Pancreas (tissue), 10 donors: ENCODE data around the gene B3GALT2. TPM values are rescaled to one million over a fixed set of nuclear protein-coding genes. Genes with fewer than 3 reads are reported as not detected.

Experiments used
- ATAC-seq, 4 donors: fragments of 200-7000 bp; cut with Tn5 transposase; one replicate each; pipeline versions ENCODE4 v1.8.0 to v1.9.1; 2020; ENCODE audit warnings: mild to moderate bottlenecking in 4 of 4, moderate library complexity in 4 of 4
- DNase-seq, 6 donors: peaks; one replicate each; pipeline ENCODE4 v3.0.0-alpha.2; 2020
- FAIRE-seq: peaks from 2 replicates; lab custom pipeline; 2012; peaks lifted over from hg19 to GRCh38; lab: Jason Lieb, UNC
- H3K27ac ChIP-seq, 4 donors: fragments of 200-600 bp; sonication (generic); 1 replicate in 3 of 4; 2 replicates in 1 of 4; pipeline versions ENCODE4 v1.5.0 to v1.8.0; 2020
- H3K27me3 ChIP-seq, 4 donors: fragments of 200-600 bp; one replicate each; pipeline ENCODE4 v1.8.0; 2021
- H3K36me3 ChIP-seq, 3 donors: fragments of 200-600 bp; sonication (generic) in 1 of 3; one replicate each; pipeline versions ENCODE4 v1.5.0 to v1.8.0; 2020 to 2021
- H3K4me1 ChIP-seq, 3 donors: fragments of 200-600 bp; one replicate each; pipeline ENCODE4 v1.8.0; 2021
- H3K4me3 ChIP-seq, 4 donors: fragments of 200-600 bp; sonication (generic) in 2 of 4; one replicate each; pipeline versions ENCODE4 v1.5.0 to v1.8.0; 2020 to 2021
- H3K9me3 ChIP-seq, 4 donors: fragments of 200-600 bp; one replicate each; pipeline ENCODE4 v1.8.0; 2021
- WGBS, 2 donors: extraction: QIAGEN DNeasy Blood & Tissue Kit; methylation state at CpG; one replicate each; pipeline ENCODE4 v1.1.7; 2013; 5-methylcytosine and 5-hydroxymethylcytosine counted together
- intact Hi-C, 3 donors: fragments of 100-400 bp; cut with DNase I; formaldehyde crosslinking; loops; one replicate each; pipeline versions ENCODE4 v1.11.1 to v1.14.2; 2022
- polyA plus RNA-seq, 2 donors: library from polyadenylated mRNA; stranded (reverse); fragments of 200-250 nt; gene quantifications; one replicate each; pipeline ENCODE4 v1.2.3, GENCODE V29; 2013
- total RNA-seq, 6 donors: library from RNA; stranded (reverse); fragmentation: NEBNext Ultra II Directional in 4 of 6; extraction: Animal tissue kit (Norgen Biotek cat#: 25700) in 4 of 6; gene quantifications; one replicate each; pipeline versions ENCODE4 v1.2.1 to v1.2.4, GENCODE V29; 2021 to 2023
- TF ChIP-seq, protein P1 (sequence below), 4 donors: fragments of 200-600 bp; sonication (generic) in 3 of 4; IDR thresholded peaks; one replicate each; pipeline versions ENCODE4 v1.5.0 to v1.8.0; 2021; ENCODE audit warnings: antibody characterized with exemption in 4 of 4
- donor health status: healthy with polysubstance abuse.
- donor health status: DM: no; HTN: no; CAD: no; lungs with moderate emphysema.
- donor health status: DM: no; HTN: no; CAD: no.
- donor health status: control.
- donor health status: control.
- donor health status: Bipolar disorder and iron deficiency.
- donor health status: DM: yes; HTN: yes; CAD: no.
- donor health status: DM: no; HTN: no; CAD: no.
- donor health status: DM: no; HTN: no; CAD: no.
- donor health status: DM: yes; HTN: yes; CAD: no.

The B3GALT2 gene
- total and polyA plus RNA-seq, 8 donors, result 0.20 to 0.99 (median 0.34) TPM

DNA sequence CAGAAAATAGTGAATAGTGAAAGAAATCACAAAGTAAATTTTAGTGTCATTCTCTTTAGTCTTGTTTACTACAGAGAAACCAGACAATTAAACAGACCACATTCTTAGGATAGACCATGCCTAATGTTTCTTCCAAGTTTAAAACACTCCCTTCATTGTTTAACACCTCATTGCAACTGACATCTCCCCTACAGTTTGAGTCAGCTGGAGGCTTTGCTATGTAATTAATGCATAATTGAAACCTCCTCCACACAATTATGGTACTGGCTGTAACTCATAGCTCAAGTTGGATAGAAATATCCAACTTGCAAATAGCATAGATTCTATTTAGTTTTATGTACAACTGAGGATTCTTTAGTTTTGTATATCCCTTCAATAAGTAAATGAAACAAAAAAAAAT, 35.2 kb upstream of the B3GALT2 start:
- intact Hi-C loops, result no loop called here
- FAIRE-seq (no peak), DNase-seq (no peak), ATAC-seq (no peak)
- H3K36me3 ChIP-seq, result peaks cover 0 to 3% (median 0%) of the 10 kb centered on the region in 3 donors
- H3K4me1 ChIP-seq, result no peaks in the 10 kb centered on the region
- no peak overlapping the region for H3K27ac ChIP-seq
- H3K9me3 ChIP-seq, result no peaks in the 10 kb centered on the region
- no peaks in the 10 kb centered on the region for H3K27me3 ChIP-seq
- TF ChIP-seq, protein P1, sequence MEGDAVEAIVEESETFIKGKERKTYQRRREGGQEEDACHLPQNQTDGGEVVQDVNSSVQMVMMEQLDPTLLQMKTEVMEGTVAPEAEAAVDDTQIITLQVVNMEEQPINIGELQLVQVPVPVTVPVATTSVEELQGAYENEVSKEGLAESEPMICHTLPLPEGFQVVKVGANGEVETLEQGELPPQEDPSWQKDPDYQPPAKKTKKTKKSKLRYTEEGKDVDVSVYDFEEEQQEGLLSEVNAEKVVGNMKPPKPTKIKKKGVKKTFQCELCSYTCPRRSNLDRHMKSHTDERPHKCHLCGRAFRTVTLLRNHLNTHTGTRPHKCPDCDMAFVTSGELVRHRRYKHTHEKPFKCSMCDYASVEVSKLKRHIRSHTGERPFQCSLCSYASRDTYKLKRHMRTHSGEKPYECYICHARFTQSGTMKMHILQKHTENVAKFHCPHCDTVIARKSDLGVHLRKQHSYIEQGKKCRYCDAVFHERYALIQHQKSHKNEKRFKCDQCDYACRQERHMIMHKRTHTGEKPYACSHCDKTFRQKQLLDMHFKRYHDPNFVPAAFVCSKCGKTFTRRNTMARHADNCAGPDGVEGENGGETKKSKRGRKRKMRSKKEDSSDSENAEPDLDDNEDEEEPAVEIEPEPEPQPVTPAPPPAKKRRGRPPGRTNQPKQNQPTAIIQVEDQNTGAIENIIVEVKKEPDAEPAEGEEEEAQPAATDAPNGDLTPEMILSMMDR (IDR thresholded peaks at IDR 0.05), result no peak
- H3K4me3 ChIP-seq, result no peak overlapping the region

DNA sequence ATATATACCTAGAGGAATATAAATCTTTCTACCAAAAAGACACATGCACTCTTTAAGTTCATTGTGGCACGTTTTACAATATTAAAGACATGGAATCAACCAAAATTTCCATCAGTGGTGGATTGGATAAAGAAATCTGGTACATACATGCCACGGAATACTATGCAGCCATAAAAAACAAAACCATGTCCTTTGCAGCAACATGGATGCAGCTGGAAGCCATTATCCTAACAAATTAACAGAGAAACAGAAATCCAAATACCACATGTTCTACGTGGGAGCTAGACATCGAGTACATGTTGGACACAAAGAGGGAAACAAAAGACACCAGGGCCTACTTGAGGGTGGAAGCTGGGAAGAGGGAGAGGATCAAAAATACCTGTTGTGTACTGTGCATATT, 33.0 kb upstream of the B3GALT2 start:
- FAIRE-seq (no peak), ATAC-seq (no peak)
- intact Hi-C loops, result no loop called here

DNA sequence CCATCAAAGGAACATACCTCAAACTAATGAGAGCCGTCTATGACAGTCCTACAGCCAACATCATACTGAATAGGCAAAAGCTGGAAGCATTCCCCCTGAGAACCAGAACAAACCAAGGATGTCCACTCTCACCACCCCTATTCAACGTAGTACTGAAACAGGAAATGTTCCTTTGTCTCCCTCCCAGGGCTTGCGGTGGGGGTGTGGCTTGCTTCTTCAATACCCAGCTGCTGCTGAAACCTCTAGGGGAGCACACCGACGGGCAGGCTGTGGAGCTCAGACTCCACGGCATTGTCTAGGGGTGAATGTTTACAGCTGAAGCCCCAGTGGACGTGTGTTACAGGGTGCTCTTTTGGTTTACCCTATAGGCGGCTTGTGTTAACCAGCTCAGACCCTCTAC, 30.5 kb upstream of the B3GALT2 start:
- intact Hi-C loops, result no loop called here
- ATAC-seq (no peak), FAIRE-seq (no peak), DNase-seq (no peak)
- Histone ChIP-seq H3K4me1 (no peaks in the 10 kb centered on the region), H3K9me3 (no peaks in the 10 kb centered on the region), H3K4me3 (no peak overlapping the region), H3K36me3 (peaks cover 0 to 5% (median 3%) of the 10 kb centered on the region in 3 donors), H3K27me3 (no peaks in the 10 kb centered on the region), H3K27ac (no peak overlapping the region)
- TF ChIP-seq, protein P1 (IDR thresholded peaks at IDR 0.05), result no peak
- WGBS, 2 donors, result 92 to 94% methylated on average over 8 of the region's 8 CpGs

More for the DNA sequence above, 33.0 kb upstream of the B3GALT2 start:
- H3K9me3 ChIP-seq, result no peaks in the 10 kb centered on the region
- no peaks in the 10 kb centered on the region for H3K27me3 ChIP-seq
- TF ChIP-seq, protein P1 (IDR thresholded peaks at IDR 0.05), result no peak
- WGBS, 2 donors, result 95 to 98% methylated on average over 4 of the region's 4 CpGs
- H3K4me1 ChIP-seq, result no peaks in the 10 kb centered on the region
- DNase-seq, result no peak
- peaks cover 0 to 3% (median 0%) of the 10 kb centered on the region in 3 donors for H3K36me3 ChIP-seq
- H3K27ac ChIP-seq, result no peak overlapping the region
- H3K4me3 ChIP-seq, result no peak overlapping the region

DNA sequence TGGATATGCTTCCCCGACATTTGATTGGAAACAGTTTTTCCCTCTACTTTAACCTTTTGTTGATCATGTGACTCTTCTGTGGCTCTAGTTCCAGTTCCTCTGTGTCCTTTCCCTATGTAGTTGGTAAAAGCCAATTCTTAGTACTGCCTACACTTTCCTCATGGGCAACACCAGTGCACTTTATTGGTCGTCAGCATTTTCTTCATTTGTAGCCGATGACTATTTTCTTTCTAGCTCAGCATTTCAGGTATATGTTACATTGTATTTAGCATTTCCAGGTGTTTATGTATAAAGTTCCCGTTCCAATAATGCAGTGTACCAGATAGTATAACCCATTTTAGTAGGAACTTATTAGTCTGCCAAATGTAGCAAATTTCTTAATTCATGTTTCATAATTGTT, 27.6 kb upstream of the B3GALT2 start:
- no peak for FAIRE-seq
- 98 to 100% methylated on average over 4 of the region's 4 CpGs for WGBS, 2 donors
- intact Hi-C loops, result no loop called here
- no peak overlapping the region for H3K4me3 ChIP-seq
- no peaks in the 10 kb centered on the region for H3K4me1 ChIP-seq
- peaks cover 0 to 5% (median 3%) of the 10 kb centered on the region in 3 donors for H3K36me3 ChIP-seq
- no peak for ATAC-seq
- H3K9me3 ChIP-seq, result no peaks in the 10 kb centered on the region
- no peak for DNase-seq
- TF ChIP-seq, protein P1 (IDR thresholded peaks at IDR 0.05), result no peak
- H3K27ac ChIP-seq, result no peak overlapping the region
- no peaks in the 10 kb centered on the region for H3K27me3 ChIP-seq

DNA sequence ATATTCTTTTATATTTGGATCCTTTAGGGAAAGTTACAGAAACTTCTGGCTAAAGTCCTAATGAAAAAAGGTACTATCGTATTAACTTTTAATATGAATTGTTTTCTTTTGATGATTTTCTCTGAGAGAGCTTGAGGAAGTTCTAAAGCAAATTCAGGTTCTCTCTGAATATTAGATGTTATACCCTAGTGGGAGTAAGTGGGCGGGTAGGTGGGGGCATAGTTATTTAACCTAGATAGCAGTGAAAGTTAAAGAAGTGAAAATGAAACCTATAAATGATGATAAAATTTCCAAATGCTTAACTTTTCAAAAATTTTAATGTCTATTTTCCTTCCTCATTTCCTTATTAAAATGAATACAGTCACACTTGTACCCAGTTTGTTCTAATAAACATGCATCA, 26.2 kb upstream of the B3GALT2 start:
- DNase-seq, result no peak
- intact Hi-C loops, result no loop called here
- TF ChIP-seq, protein P1 (IDR thresholded peaks at IDR 0.05), result no peak
- 97 to 99% methylated on average over 2 of the region's 2 CpGs for WGBS, 2 donors
- Histone ChIP-seq H3K27me3 (no peaks in the 10 kb centered on the region), H3K4me3 (no peak overlapping the region), H3K9me3 (no peaks in the 10 kb centered on the region), H3K36me3 (peaks cover 0 to 5% (median 2%) of the 10 kb centered on the region in 3 donors), H3K4me1 (no peaks in the 10 kb centered on the region), H3K27ac (no peak overlapping the region)
- no peak for ATAC-seq
- no peak for FAIRE-seq
